ENCODE data around the gene TSC22D4. TPM values are rescaled to one million over a fixed set of nuclear protein-coding genes. Genes with fewer than 3 reads are reported as not detected.

Gene TSC22D4
- total RNA-seq, 1 donor = 25.6 TPM

- no peak for DNase-seq (ENCODE audit: low read depth)
- no peak for TF ChIP-seq CTCF (IDR thresholded peaks at IDR 0.05; ENCODE audit: insufficient read depth, low read length)
- no peak overlapping the region for H3K4me3 ChIP-seq (ENCODE audit: low read depth, low read length)
Observed at GRCh38 chr7:100419660-100420226, 59.3 kb downstream of the TSC22D4 start.

GRCh38 chr7:100418930-100419659 lies 59.9 kb downstream of the TSC22D4 start:
- DNase-seq (ENCODE audit: low read depth) = no peak
- peak; percentile 25 for TF ChIP-seq CTCF (IDR thresholded peaks at IDR 0.05; ENCODE audit: insufficient read depth, low read length)
- H3K4me3 ChIP-seq (ENCODE audit: low read depth, low read length) = no peak overlapping the region

Other genes starting within 250 kb of the TSC22D4 start
- gene SPDYE3, start 171.5 kb downstream of the TSC22D4 start, total RNA-seq (ENCODE audit: low replicate concordance) = not detected in 2 replicates
- 4.4 and 8.1 TPM in 2 replicates for gene PILRB, start 121.1 kb downstream of the TSC22D4 start, total RNA-seq (ENCODE audit: low replicate concordance)
- 0.27 TPM in 1 of 2 replicates, not detected in the other for gene PILRA, start 105.7 kb downstream of the TSC22D4 start, total RNA-seq (ENCODE audit: low replicate concordance)
- gene ZCWPW1, start 50.5 kb downstream of the TSC22D4 start, total RNA-seq (ENCODE audit: low replicate concordance) = 2.4 and 3.0 TPM in 2 replicates
- gene MEPCE, start 49.4 kb downstream of the TSC22D4 start, total RNA-seq (ENCODE audit: low replicate concordance) = 48.0 and 49.6 TPM in 2 replicates
- 8.8 and 9.2 TPM in 2 replicates for gene PPP1R35, start 42.7 kb downstream of the TSC22D4 start, total RNA-seq (ENCODE audit: low replicate concordance)
- 0.27 TPM in 1 of 2 replicates, not detected in the other for gene SPACDR, start 15.0 kb downstream of the TSC22D4 start, total RNA-seq (ENCODE audit: low replicate concordance)
- 0.81 and 5.6 TPM in 2 replicates for gene NYAP1, start 4.7 kb upstream of the TSC22D4 start, total RNA-seq (ENCODE audit: low replicate concordance)
- gene AGFG2, start 60.0 kb upstream of the TSC22D4 start, total RNA-seq (ENCODE audit: low replicate concordance) = 10.7 and 19.3 TPM in 2 replicates
- not detected in 2 replicates for gene SAP25, start 94.7 kb upstream of the TSC22D4 start, total RNA-seq (ENCODE audit: low replicate concordance)
- 9.4 and 21.3 TPM in 2 replicates for gene LRCH4, start 106.9 kb upstream of the TSC22D4 start, total RNA-seq (ENCODE audit: low replicate concordance)
- gene FBXO24, start 107.1 kb upstream of the TSC22D4 start, total RNA-seq (ENCODE audit: low replicate concordance) = 0.54 TPM in 1 of 2 replicates, not detected in the other
- 165 and 286 TPM in 2 replicates for gene PCOLCE, start 123.1 kb upstream of the TSC22D4 start, total RNA-seq (ENCODE audit: low replicate concordance)
- gene MOSPD3, start 133.3 kb upstream of the TSC22D4 start, total RNA-seq (ENCODE audit: low replicate concordance) = 1.8 and 11.4 TPM in 2 replicates
- 0.08 and 1.2 TPM in 2 replicates for gene TFR2, start 162.3 kb upstream of the TSC22D4 start, total RNA-seq (ENCODE audit: low replicate concordance)
- not detected in 2 replicates for gene ACTL6B, start 177.2 kb upstream of the TSC22D4 start, total RNA-seq (ENCODE audit: low replicate concordance)
- 38.5 and 89.1 TPM in 2 replicates for gene GNB2, start 194.5 kb upstream of the TSC22D4 start, total RNA-seq (ENCODE audit: low replicate concordance)
- 20.7 and 39.1 TPM in 2 replicates for gene GIGYF1, start 215.0 kb upstream of the TSC22D4 start, total RNA-seq (ENCODE audit: low replicate concordance)
- 17.8 and 32.4 TPM in 2 replicates for gene POP7, start 226.9 kb upstream of the TSC22D4 start, total RNA-seq (ENCODE audit: low replicate concordance)
- not detected in 2 replicates for gene EPO, start 241.3 kb upstream of the TSC22D4 start, total RNA-seq (ENCODE audit: low replicate concordance)